DOHH2 (cell line): ENCODE results near the gene KRT28.

Source experiments
- H3F3A ChIP-seq: fragments of 200-600 bp; sonication (generic), shearing (Covaris generic); 2 replicates; pipeline ENCODE4 v1.6.0; 2016; ENCODE audit warnings: antibody characterized with exemption, mild to moderate bottlenecking; ENCODE audit not compliant: control insufficient read depth, insufficient read depth
- H3K27ac ChIP-seq: fragments of 200-600 bp; sonication (generic); 2 replicates; pipeline ENCODE4 v1.5.1; 2014; ENCODE audit warnings: low read depth, mild to moderate bottlenecking, low read length, moderate library complexity
- H3K27me3 ChIP-seq: fragments of 200-600 bp; sonication (generic); 2 replicates; pipeline ENCODE4 v1.6.1; 2014; ENCODE audit warnings: mild to moderate bottlenecking, low read length, mixed read lengths; ENCODE audit not compliant: control insufficient read depth
- H3K36me3 ChIP-seq: fragments of 200-600 bp; sonication (generic); 2 replicates; pipeline ENCODE4 v1.6.1; 2014; ENCODE audit warnings: mild to moderate bottlenecking, low read length, moderate library complexity, mixed read lengths; ENCODE audit not compliant: control insufficient read depth
- H3K4me1 ChIP-seq: fragments of 200-600 bp; sonication (generic); 2 replicates; pipeline ENCODE4 v1.6.1; 2014; ENCODE audit warnings: mild to moderate bottlenecking, low read length, mixed read lengths; ENCODE audit not compliant: control insufficient read depth
- H3K4me2 ChIP-seq: fragments of 200-600 bp; sonication (generic); 2 replicates; pipeline ENCODE4 v1.6.0; 2014; ENCODE audit warnings: mild to moderate bottlenecking, low read length, moderate library complexity
- H3K4me3 ChIP-seq: fragments of 200-600 bp; sonication (generic); 2 replicates; pipeline ENCODE4 v1.5.1; 2014; ENCODE audit warnings: mild to moderate bottlenecking, low read length, mixed read lengths
- H3K79me2 ChIP-seq: fragments of 200-600 bp; sonication (generic); 2 replicates; pipeline ENCODE4 v1.6.1; 2014; ENCODE audit warnings: mild to moderate bottlenecking, low read length, mixed read lengths; ENCODE audit not compliant: control insufficient read depth
- H3K9me2 ChIP-seq: fragments of 200-600 bp; sonication (generic); replicated peaks from 2 replicates; pipeline ENCODE4 v1.6.1; 2014; ENCODE audit warnings: mild to moderate bottlenecking, low read length, mixed read lengths; ENCODE audit not compliant: control insufficient read depth
- H3K9me3 ChIP-seq: fragments of 200-600 bp; sonication (generic); 2 replicates; pipeline ENCODE4 v1.6.1; 2014; ENCODE audit warnings: antibody characterized with exemption, low read length, mixed read lengths; ENCODE audit not compliant: control insufficient read depth, insufficient read depth
- H4K20me1 ChIP-seq: fragments of 200-600 bp; sonication (generic); 2 replicates; pipeline ENCODE4 v1.6.0; 2014; ENCODE audit warnings: low read depth, mild to moderate bottlenecking, antibody characterized with exemption, low read length, moderate library complexity; ENCODE audit not compliant: control insufficient read depth, insufficient read depth
- CTCF ChIP-seq: fragments of 200-600 bp; sonication (generic); IDR thresholded peaks from one replicate; pipeline ENCODE4 v1.5.1; 2014; ENCODE audit warnings: antibody characterized with exemption, mild to moderate bottlenecking, low read depth, low read length; ENCODE audit not compliant: poor library complexity, severe bottlenecking
- EZH2phosphoT487 ChIP-seq: fragments of 200-600 bp; sonication (generic); IDR thresholded peaks from 2 replicates; pipeline ENCODE4 v1.6.1; 2017; ENCODE audit warnings: borderline replicate concordance, mild to moderate bottlenecking, antibody characterized with exemption, low read length, moderate library complexity, mixed read lengths

KRT28 gene

GRCh38 chr17:40832840-40833239, 33.1 kb upstream of the KRT28 start:
- H3K27me3 ChIP-seq, result no peaks in the 10 kb centered on the region
- no peak overlapping the region for H3K4me2 ChIP-seq
- no peaks in the 10 kb centered on the region for H3K9me3 ChIP-seq
- H3K79me2 ChIP-seq, result no peaks in the 10 kb centered on the region
- H4K20me1 ChIP-seq, result no peaks in the 10 kb centered on the region
- no peak overlapping the region for H3K4me3 ChIP-seq
- H3K36me3 ChIP-seq, result 0 out of 2 replicates have a peak, but pooled peaks cover 3% of the 10 kb centered on the region
- H3K27ac ChIP-seq, result no peak overlapping the region
- TF ChIP-seq CTCF (no peak), EZH2phosphoT487 (no peak)
- H3K4me1 ChIP-seq, result no peaks in the 10 kb centered on the region
- H3F3A ChIP-seq, result no peaks in the 10 kb centered on the region
- H3K9me2 ChIP-seq, result no peaks in the 10 kb centered on the region

GRCh38 chr17:40830085-40830776, 30.5 kb upstream of the KRT28 start:
- Histone ChIP-seq H3K4me1 (no peaks in the 10 kb centered on the region), H3K27me3 (no peaks in the 10 kb centered on the region)

GRCh38 chr17:40828454-40829044, 28.8 kb upstream of the KRT28 start:
- no peaks in the 10 kb centered on the region for H3K9me3 ChIP-seq
- H3K79me2 ChIP-seq, result peaks cover 7% of the 10 kb centered on the region; the same call in 1 of the 2 replicates
- no peak overlapping the region for H3K4me2 ChIP-seq
- no peak overlapping the region for H3K27ac ChIP-seq
- no peaks in the 10 kb centered on the region for H3K9me2 ChIP-seq
- H3K36me3 ChIP-seq, result no peaks in the 10 kb centered on the region
- TF ChIP-seq EZH2phosphoT487, result no peak
- TF ChIP-seq CTCF, result no peak
- H3K27me3 ChIP-seq, result no peaks in the 10 kb centered on the region
- H4K20me1 ChIP-seq, result no peaks in the 10 kb centered on the region
- H3K4me3 ChIP-seq, result no peak overlapping the region
- no peaks in the 10 kb centered on the region for H3K4me1 ChIP-seq
- H3F3A ChIP-seq, result no peaks in the 10 kb centered on the region

More at GRCh38 chr17:40830085-40830776, 30.5 kb upstream of the KRT28 start:
- H3K36me3 ChIP-seq, result no peaks in the 10 kb centered on the region
- no peak overlapping the region for H3K4me3 ChIP-seq
- peaks cover 7% of the 10 kb centered on the region; the same call in 1 of the 2 replicates for H3K79me2 ChIP-seq
- H3K9me2 ChIP-seq, result no peaks in the 10 kb centered on the region
- no peak overlapping the region for H3K27ac ChIP-seq
- no peaks in the 10 kb centered on the region for H4K20me1 ChIP-seq
- no peaks in the 10 kb centered on the region for H3K9me3 ChIP-seq
- H3K4me2 ChIP-seq, result no peak overlapping the region
- H3F3A ChIP-seq, result no peaks in the 10 kb centered on the region
- no peak for TF ChIP-seq CTCF
- no peak for TF ChIP-seq EZH2phosphoT487
